Cortex of kidney (tissue), 1 donor: Measurements from ENCODE around the gene RXFP2.

Source experiments
- DNase-seq: peaks from one replicate; lab custom pipeline; 2025; lab: John Stamatoyannopoulos, UW

The RXFP2 gene

DNA sequence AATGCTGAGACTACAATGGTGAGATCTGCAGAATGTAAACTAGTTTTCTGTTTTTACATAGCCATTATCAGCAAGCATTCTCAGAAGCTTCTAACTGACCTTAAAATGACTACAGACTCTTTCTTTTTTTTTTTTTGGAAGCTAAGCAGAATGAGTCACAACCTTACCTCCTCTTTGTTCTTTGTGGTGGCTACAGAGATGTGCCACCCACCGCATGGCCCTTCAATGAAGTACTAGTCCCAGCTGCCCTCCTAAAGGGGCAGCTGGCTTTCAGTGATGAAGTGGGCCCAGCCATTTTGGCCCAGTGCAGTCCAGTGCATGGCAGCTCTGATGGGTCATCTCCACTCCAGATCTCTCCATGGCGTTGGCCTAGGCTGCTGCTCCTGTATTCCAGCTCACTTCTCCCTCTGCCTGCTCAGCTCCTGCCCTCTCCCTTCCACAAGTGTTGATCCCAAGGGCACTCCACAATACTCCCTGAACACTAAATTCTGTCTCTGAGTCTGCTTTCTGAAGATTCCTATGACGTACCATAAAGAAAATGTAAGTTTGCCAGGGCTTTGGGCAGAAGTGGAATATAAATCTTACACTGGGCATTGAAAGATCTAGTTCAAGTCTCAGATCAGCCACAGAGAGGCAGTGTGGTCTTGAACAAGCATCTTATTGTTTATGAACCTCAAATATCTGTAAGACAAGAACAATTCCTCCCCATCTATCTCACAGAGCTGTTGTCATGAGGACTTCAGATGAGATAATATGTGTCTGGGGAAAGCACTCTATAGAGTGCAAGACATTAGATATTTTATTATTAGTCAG lies 85.6 kb downstream of the RXFP2 start:
- DNase-seq: no peak

DNA sequence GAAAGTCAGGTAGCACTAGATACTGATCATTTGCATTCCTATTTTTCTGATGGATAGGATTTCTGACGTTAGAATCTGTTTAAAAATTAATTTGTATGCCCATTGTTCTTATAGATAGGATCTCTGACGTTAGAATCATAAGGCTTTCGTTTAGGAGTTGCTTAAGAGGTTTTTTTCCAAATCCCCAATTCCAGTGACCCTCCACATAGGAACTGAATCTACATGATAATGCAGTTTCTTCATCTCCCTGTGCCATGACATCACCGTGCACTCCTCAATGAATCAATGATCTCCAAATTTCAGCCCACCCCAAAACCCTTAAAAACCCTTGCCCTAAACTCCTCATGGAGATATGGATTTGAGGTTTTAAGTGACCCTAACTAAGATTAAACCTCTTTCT lies 87.2 kb downstream of the RXFP2 start:
- no peak for DNase-seq

DNA sequence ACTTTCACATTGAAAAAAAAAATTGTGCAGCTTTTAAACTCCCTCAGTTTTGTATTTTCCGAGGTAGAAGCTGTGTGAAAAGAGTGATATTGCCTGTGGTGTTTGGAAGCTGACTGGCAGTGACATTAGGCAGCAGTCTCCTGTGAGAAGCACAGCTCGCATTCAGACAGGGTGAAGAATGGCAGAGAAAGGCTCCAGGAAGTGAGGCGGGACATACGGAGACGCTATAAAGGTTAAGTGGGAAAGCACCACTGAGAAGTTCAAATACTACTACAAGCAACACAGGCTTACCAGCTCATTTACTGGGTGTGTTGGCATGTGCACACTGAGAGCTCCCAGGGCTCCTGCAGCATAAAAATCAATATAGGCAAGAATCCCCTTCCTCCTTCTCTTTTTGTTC lies 88.4 kb downstream of the RXFP2 start:
- DNase-seq: no peak

DNA sequence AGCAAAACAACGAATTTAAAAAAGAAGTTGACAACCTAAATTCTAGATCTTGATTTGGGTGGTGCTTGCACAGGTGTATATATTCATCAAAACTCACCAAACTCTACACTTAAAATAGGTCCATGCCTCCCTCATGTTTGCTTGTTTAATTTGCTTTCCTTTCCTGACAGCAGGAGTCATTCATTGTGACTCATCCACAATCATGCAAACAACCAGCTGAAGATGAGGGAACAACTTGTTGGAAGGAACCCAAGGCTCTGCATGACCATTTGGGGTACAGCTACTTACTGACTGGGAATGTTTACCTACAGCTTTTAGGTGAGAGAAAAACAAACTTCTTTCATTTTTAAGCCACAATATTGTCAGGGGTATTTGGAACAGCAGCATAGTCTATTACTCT lies 96.6 kb downstream of the RXFP2 start:
- no peak for DNase-seq

DNA sequence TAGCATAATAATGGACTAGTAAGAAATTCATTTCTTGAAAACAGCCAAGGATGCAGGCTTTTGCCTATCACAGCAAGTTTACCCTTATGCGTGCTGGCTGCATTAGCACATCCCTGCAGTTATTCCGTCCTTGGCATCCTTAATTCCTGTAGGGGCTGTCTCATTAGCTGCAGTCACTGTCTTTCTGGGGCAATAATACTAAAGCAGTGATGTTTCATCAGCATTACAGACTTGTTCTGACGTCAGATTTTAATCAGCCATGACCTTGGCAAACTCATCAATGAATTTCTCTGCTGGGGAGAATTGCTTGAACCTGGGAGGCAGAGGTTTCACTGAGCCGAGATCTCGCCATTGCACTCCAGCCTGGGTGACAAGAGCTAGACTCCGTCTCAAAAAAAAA lies 103.7 kb downstream of the RXFP2 start:
- DNase-seq: no peak

DNA sequence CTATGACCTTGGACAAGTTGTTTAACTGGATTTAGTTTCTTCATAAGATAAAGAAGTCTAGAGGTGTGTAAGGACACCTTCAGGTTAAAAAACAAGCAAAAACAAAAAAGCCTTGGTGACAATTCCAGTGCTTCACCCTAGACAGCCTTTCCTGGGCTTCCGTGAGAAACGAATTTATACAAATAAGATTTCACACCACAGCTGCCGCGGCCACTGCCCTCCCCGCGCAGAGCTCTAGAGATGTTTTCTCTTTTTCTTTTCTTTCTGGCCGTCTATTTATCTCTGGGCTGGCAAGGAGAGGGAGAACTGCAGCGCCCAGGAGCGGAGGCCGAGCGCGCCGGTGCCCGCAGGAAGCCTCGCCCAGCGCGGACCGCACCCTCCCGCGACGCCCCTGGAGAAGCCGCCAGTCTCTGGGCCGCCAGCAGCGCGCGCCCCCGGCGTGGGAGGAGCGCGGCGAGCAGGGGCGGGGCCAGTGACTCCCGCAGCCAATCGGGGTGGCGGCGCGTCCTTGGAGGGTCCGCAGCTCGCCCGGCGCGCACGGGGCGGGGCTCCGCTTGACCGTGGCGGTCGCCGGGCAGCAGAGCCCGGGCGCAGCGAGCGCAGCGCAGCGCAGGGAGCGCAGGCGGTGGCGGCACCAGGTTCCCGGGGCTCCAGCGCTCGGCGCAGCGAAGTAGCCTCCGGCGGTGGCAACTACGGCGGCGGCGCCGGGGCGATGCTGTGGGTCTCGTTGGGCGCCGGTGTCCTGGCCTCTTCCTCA lies 107.0 kb downstream of the RXFP2 start:
- no peak for DNase-seq

DNA sequence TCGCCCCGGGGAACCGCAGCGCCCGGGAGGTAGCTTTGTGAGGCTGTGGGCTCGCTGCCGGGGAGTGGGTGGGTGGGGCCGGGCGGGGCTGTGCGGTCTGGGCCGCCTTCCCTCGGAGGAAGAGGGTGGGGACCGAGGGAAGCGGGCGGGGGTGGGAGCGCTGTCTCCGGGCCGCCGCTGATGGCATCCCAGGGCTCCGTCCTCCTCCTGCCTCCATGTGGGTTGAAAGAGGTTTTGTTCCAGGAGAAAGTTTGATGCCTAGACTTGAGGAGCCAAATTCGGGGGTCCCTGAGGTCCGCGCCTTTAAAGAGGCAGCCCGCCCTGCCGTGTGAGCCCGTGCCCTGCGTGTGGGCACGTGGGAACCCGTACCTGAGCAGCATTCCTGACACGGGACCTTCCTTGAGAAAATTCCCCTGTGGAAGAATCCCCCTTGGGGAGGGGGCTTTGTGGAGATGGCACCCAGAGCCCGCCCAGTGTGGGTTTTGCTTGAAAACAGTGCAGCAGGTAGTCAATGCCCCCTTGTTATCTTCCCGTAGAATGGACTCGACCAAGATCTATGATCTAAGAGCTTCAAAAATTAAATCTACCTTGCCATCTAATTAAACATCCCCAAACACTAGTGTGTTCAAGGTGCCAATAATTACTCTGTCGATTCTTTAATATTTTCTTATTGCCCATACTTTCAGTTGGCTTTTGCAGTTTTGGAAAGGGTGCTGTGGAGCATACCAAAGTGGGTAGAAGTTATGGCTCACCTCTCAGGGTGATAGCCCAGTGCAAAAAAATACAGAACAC lies 107.8 kb downstream of the RXFP2 start:
- DNase-seq: no peak

DNA sequence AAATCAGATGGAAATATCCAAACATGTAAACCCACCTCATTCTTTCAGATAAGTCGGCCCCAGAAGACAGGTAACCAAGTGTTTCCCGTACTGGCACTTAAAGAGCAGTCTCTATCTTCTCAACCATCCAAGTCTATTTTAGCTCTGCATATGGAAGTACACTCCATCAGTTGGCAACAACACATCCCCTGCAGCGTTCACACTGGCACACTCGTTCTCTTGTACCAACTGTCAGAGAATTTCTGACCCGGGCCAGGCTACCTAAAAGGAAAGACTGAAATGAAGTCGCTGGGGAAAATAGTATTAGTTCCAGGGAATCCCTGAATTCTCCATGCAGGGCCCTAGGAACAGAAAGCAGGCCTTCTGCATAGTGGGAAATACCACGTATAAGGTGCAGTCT lies 109.3 kb downstream of the RXFP2 start:
- DNase-seq: no peak

DNA sequence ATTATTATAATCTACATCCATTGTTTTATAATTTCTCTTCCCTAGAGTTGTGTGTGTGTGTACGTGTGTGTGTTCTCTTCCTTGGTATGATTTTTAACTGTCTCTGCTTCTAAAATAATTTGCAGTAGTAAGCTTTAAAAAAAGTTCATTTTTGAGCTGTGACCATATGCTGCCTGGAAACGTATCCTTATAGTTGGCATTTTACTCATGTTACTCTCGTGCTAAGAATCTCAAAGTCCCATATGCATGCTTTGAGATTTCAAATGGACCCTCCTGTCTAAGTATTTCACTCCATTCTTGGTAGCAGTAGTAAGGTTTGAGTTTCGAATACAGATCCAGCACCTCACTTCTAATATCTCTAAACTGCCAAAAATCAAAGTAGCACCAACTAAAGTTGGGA lies 109.9 kb downstream of the RXFP2 start:
- DNase-seq: no peak

DNA sequence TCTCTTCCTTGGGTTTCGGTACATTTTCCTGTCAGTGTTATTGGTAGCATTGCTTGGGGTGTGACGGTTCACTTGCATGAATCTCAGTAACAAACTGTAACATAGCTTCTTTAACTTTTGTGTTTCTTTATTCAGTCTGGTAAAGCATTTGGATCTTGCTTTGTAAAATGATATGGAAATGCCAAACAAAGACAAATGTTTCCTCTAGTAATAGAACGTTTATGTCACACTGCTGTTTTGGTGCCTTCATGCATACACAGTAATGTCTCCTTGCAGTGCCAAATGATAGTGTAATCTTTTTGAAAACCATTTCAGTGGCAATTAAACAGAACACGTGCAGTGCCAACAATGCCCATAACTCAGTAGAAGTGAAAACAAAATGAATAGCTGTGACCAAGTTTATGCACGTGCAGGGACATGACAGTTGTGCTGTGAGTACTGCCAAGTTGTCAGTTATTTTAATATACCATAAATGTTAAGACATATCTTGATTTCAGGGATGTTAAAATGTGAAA lies 110.8 kb downstream of the RXFP2 start:
- no peak for DNase-seq

DNA sequence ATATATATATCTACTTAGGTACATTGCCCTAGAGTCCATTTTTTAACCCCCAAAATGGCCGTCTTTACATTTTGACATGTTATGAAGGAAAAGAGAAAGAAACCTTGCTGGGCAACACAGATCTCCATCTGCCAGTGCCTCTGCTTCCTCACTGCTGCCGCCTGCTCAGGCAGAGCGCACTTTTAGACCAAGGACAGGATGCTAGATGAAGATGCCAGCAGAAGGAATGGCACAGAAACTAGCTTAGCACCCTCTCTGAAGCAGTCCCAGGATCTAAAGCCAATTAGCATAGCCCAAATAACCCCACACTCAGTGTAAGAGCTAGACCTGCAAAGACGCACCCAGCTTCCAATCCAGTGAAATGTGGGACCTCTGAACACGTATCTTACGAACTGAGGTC lies 111.9 kb downstream of the RXFP2 start:
- DNase-seq: no peak
